H9 (cell line): ENCODE measurements around the gene UFSP2. TPM values are rescaled to one million over a fixed set of nuclear protein-coding genes. Genes with fewer than 3 reads are reported as not detected.

Experiments
- DNase-seq: peaks from one replicate; pipeline ENCODE4 v3.0.0-alpha.2; 2017
- H2AFZ ChIP-seq: one replicate; pipeline ENCODE4 v1.6.1; 2013; ENCODE audit warnings: mild to moderate bottlenecking, low read length, control low read depth, moderate library complexity
- H2AK5ac ChIP-seq: 2 replicates; pipeline ENCODE4 v1.6.1; 2013; ENCODE audit warnings: low read length, control low read depth, mixed read lengths; ENCODE audit not compliant: insufficient read length
- H2BK120ac ChIP-seq: one replicate; pipeline ENCODE4 v1.6.1; 2013; ENCODE audit warnings: low read depth, mild to moderate bottlenecking, low read length, control low read depth, inconsistent platforms; ENCODE audit not compliant: poor library complexity, severe bottlenecking
- H2BK12ac ChIP-seq: 2 replicates; pipeline ENCODE4 v1.6.1; 2013; ENCODE audit warnings: low read length, control low read depth, mixed read lengths, low read depth; ENCODE audit not compliant: insufficient read length
- H2BK15ac ChIP-seq: 2 replicates; pipeline ENCODE4 v1.6.1; 2013; ENCODE audit warnings: low read depth, low read length, control low read depth
- H2BK20ac ChIP-seq: one replicate; pipeline ENCODE4 v1.6.1; 2013; ENCODE audit warnings: low read depth, mild to moderate bottlenecking, low read length, control low read depth, inconsistent platforms; ENCODE audit not compliant: poor library complexity, severe bottlenecking
- H2BK5ac ChIP-seq: 2 replicates; pipeline ENCODE4 v1.6.1; 2013; ENCODE audit warnings: low read length, control low read depth, mixed read lengths; ENCODE audit not compliant: insufficient read length
- H3K14ac ChIP-seq: 2 replicates; pipeline ENCODE4 v1.6.1; 2013; ENCODE audit warnings: low read length, control low read depth; ENCODE audit not compliant: insufficient read depth
- H3K18ac ChIP-seq: 2 replicates; pipeline ENCODE4 v1.6.1; 2013; ENCODE audit warnings: low read depth, mild to moderate bottlenecking, mixed read lengths, low read length, control low read depth; ENCODE audit not compliant: insufficient read length
- H3K23ac ChIP-seq: 2 replicates; pipeline ENCODE4 v1.6.1; 2013; ENCODE audit warnings: low read length, control low read depth, mixed read lengths, low read depth; ENCODE audit not compliant: insufficient read length
- H3K23me2 ChIP-seq: 2 replicates; pipeline ENCODE4 v1.6.1; 2013; ENCODE audit warnings: low read depth, mild to moderate bottlenecking, mixed read lengths, low read length, control low read depth; ENCODE audit not compliant: insufficient read length, poor library complexity, severe bottlenecking
- H3K27ac ChIP-seq: 2 replicates; pipeline ENCODE4 v1.5.1; 2013; ENCODE audit warnings: low read length, control low read depth, mixed read lengths, low read depth; ENCODE audit not compliant: insufficient read length
- H3K27me3 ChIP-seq: 2 replicates; pipeline ENCODE4 v1.6.1; 2013; ENCODE audit warnings: low read length, control low read depth, inconsistent platforms; ENCODE audit not compliant: insufficient read depth
- H3K4ac ChIP-seq: 2 replicates; pipeline ENCODE4 v1.6.1; 2013; ENCODE audit warnings: low read depth, mild to moderate bottlenecking, control low read depth, inconsistent platforms, low read length, moderate library complexity
- H3K4me1 ChIP-seq: 2 replicates; pipeline ENCODE4 v1.6.1; 2013; ENCODE audit warnings: low read length, control low read depth, inconsistent platforms; ENCODE audit not compliant: insufficient read depth
- H3K4me2 ChIP-seq: 2 replicates; pipeline ENCODE4 v1.6.1; 2013; ENCODE audit warnings: low read length, control low read depth, mixed read lengths; ENCODE audit not compliant: insufficient read length, insufficient read depth
- H3K56ac ChIP-seq: 2 replicates; pipeline ENCODE4 v1.6.1; 2013; ENCODE audit warnings: low read depth, mild to moderate bottlenecking, mixed read lengths, low read length, control low read depth; ENCODE audit not compliant: insufficient read length
- H3K79me1 ChIP-seq: 2 replicates; pipeline ENCODE4 v1.6.1; 2013; ENCODE audit warnings: low read depth, mild to moderate bottlenecking, moderate library complexity, low read length, control low read depth, inconsistent platforms; ENCODE audit not compliant: insufficient read depth, poor library complexity, severe bottlenecking
- H3K79me2 ChIP-seq: 2 replicates; pipeline ENCODE4 v1.6.1; 2013; ENCODE audit warnings: low read length, control low read depth, inconsistent platforms; ENCODE audit not compliant: insufficient read depth
- H3K9ac ChIP-seq: 2 replicates; pipeline ENCODE4 v1.6.1; 2013; ENCODE audit warnings: low read length, control low read depth, mixed read lengths; ENCODE audit not compliant: insufficient read length; ENCODE audit errors: extremely low read depth
- H3K9me3 ChIP-seq: one replicate; pipeline ENCODE4 v1.6.1; 2013; ENCODE audit warnings: low read depth, low read length, inconsistent platforms; ENCODE audit not compliant: control insufficient read depth
- H3T11ph ChIP-seq: one replicate; pipeline ENCODE4 v1.6.1; 2013; ENCODE audit warnings: mild to moderate bottlenecking, low read length, control low read depth, inconsistent platforms
- H4K20me1 ChIP-seq: one replicate; pipeline ENCODE4 v1.6.1; 2013; ENCODE audit not compliant: control insufficient read depth, insufficient read length, insufficient read depth
- H4K5ac ChIP-seq: 2 replicates; pipeline ENCODE4 v1.6.1; 2013; ENCODE audit warnings: low read depth, mild to moderate bottlenecking, mixed read lengths, low read length, control low read depth; ENCODE audit not compliant: insufficient read length
- H4K8ac ChIP-seq: replicated peaks from 2 replicates; pipeline ENCODE4 v1.6.1; 2013; ENCODE audit warnings: low read length, control low read depth, mixed read lengths, low read depth; ENCODE audit not compliant: insufficient read length
- H4K91ac ChIP-seq: 2 replicates; pipeline ENCODE4 v1.6.1; 2013; ENCODE audit warnings: low read depth, mild to moderate bottlenecking, moderate library complexity, mixed read lengths, low read length, control low read depth; ENCODE audit not compliant: insufficient read length
- H3K27ac Mint-ChIP-seq, 3 experiments: 2 replicates in 2 of 3; 3 replicates in 1 of 3; pipeline ENCODE4 v1.8.0; 2020 to 2021; ENCODE audit warnings: mixed read lengths in 3 of 3, mild to moderate bottlenecking in 1 of 3, moderate library complexity in 1 of 3
- H3K27me3 Mint-ChIP-seq: 2 replicates; pipeline ENCODE4 v1.8.0; 2021; ENCODE audit warnings: low read depth, mild to moderate bottlenecking, moderate library complexity, mixed read lengths
- H3K36me3 Mint-ChIP-seq, 3 experiments: 2 replicates in 2 of 3; 3 replicates in 1 of 3; pipeline ENCODE4 v1.8.0; 2020 to 2021; ENCODE audit warnings: low read depth in 3 of 3, mixed read lengths in 3 of 3; ENCODE audit not compliant: insufficient read depth in 1 of 3
- H3K4me1 Mint-ChIP-seq, 2 experiments: 2 replicates each; pipeline ENCODE4 v1.8.0; 2020; ENCODE audit warnings: mixed read lengths in 2 of 2
- H3K4me3 Mint-ChIP-seq, 2 experiments: 2 replicates in 1 of 2; 3 replicates in 1 of 2; pipeline ENCODE4 v1.8.0; 2020 to 2021; ENCODE audit warnings: mild to moderate bottlenecking in 2 of 2, mixed read lengths in 2 of 2, moderate library complexity in 1 of 2
- H3K9me3 Mint-ChIP-seq, 2 experiments: 2 replicates in 1 of 2; 3 replicates in 1 of 2; pipeline ENCODE4 v1.8.0; 2020; ENCODE audit warnings: mild to moderate bottlenecking in 2 of 2, mixed read lengths in 2 of 2, moderate library complexity in 1 of 2
- WGBS: extraction: QIAGEN DNeasy Blood & Tissue Kit; methylation state at CpG from one replicate; pipeline ENCODE4 v1.1.7; 2013; ENCODE audit warnings: missing lambda C conversion rate, low lambda C conversion rate, mixed read lengths; ENCODE audit not compliant: insufficient read length; ENCODE audit errors: extremely low coverage; 5-methylcytosine and 5-hydroxymethylcytosine counted together
- total RNA-seq: library from RNA; stranded (reverse); gene quantifications from 2 replicates; pipeline ENCODE4 v1.2.1, GENCODE V29; 2021
- TF ChIP-seq, protein P1 (sequence below): fragments of 200-600 bp; sonication (generic); conservative IDR thresholded peaks from 3 replicates; pipeline ENCODE4 v1.8.0; 2021; ENCODE audit warnings: antibody characterized with exemption, mild to moderate bottlenecking

UFSP2 gene
- total RNA-seq, 1 experiment from 2014 or later, result 41.1 TPM

DNA sequence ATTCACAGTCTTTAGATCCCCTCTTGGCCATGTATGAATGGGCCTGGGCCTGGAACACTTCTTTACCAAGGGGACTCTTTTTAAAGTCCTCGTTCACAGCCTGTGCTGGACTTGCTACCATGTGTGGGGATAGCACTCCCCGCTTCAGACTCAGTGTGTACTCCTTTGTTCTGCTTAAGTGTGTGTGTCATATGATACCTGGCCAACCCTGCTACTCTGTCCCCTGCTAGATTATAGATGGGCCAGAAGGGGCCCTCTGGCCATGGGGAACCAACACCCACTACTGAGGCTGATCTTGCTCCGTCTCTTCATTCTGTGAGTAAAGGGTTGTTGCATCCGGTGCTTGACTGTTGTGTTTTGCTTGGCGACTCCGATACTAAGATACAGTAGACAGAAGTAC lies 37.8 kb upstream of the UFSP2 start:
- H4K8ac ChIP-seq, result no peak overlapping the region
- H2AK5ac ChIP-seq, result no peak overlapping the region
- H3K56ac ChIP-seq, result no peak overlapping the region
- H2BK20ac ChIP-seq, result no peak overlapping the region
- H2AFZ ChIP-seq, result no peak overlapping the region
- H2BK120ac ChIP-seq, result no peak overlapping the region
- no peak overlapping the region for H3K18ac ChIP-seq
- H3K79me1 ChIP-seq, result no peaks in the 10 kb centered on the region
- Mint-ChIP-seq H3K4me1 (peaks cover 23 to 24% of the 10 kb centered on the region in 2 experiments), H3K9me3 (no peaks in the 10 kb centered on the region; a peak in 1 of 5 replicates), H3K4me3 (no peak overlapping the region), H3K27ac (no peak overlapping the region; a peak in 1 of 7 replicates), H3K36me3 (peaks cover 0 to 3% (median 0%) of the 10 kb centered on the region in 3 experiments; a peak in 2 of 7 replicates), H3K27me3 (peaks cover 2% of the 10 kb centered on the region; the same call in 1 of the 2 replicates)
- no peak overlapping the region for H3K4me2 ChIP-seq
- no peak overlapping the region for H3K4ac ChIP-seq
- H3T11ph ChIP-seq, result no peak overlapping the region
- no peak overlapping the region for H2BK15ac ChIP-seq
- WGBS, result no CpG with 5 or more reads among the region's 6 CpGs
- no peaks in the 10 kb centered on the region; the same call in 1 of the 2 replicates for H3K4me1 ChIP-seq
- H4K5ac ChIP-seq, result no peak overlapping the region
- H3K27me3 ChIP-seq, result no peaks in the 10 kb centered on the region
- no peaks in the 10 kb centered on the region for H4K20me1 ChIP-seq
- H3K79me2 ChIP-seq, result no peaks in the 10 kb centered on the region
- no peak overlapping the region for H3K27ac ChIP-seq
- H2BK5ac ChIP-seq, result no peak overlapping the region
- no peak overlapping the region for H3K9ac ChIP-seq
- no peak overlapping the region for H3K14ac ChIP-seq
- H4K91ac ChIP-seq, result no peak overlapping the region
- H3K9me3 ChIP-seq, result no peaks in the 10 kb centered on the region
- no peak overlapping the region for H2BK12ac ChIP-seq
- no peak for DNase-seq
- H3K23me2 ChIP-seq, result no peaks in the 10 kb centered on the region
- TF ChIP-seq, protein P1, sequence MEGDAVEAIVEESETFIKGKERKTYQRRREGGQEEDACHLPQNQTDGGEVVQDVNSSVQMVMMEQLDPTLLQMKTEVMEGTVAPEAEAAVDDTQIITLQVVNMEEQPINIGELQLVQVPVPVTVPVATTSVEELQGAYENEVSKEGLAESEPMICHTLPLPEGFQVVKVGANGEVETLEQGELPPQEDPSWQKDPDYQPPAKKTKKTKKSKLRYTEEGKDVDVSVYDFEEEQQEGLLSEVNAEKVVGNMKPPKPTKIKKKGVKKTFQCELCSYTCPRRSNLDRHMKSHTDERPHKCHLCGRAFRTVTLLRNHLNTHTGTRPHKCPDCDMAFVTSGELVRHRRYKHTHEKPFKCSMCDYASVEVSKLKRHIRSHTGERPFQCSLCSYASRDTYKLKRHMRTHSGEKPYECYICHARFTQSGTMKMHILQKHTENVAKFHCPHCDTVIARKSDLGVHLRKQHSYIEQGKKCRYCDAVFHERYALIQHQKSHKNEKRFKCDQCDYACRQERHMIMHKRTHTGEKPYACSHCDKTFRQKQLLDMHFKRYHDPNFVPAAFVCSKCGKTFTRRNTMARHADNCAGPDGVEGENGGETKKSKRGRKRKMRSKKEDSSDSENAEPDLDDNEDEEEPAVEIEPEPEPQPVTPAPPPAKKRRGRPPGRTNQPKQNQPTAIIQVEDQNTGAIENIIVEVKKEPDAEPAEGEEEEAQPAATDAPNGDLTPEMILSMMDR, result no peak
- H3K23ac ChIP-seq, result no peak overlapping the region
